ENCODE measurements around the gene TMEM120A.
A peak's percentile ranks its signal among the peaks of the same experiment; 100 is the strongest.

The TMEM120A gene

DNA sequence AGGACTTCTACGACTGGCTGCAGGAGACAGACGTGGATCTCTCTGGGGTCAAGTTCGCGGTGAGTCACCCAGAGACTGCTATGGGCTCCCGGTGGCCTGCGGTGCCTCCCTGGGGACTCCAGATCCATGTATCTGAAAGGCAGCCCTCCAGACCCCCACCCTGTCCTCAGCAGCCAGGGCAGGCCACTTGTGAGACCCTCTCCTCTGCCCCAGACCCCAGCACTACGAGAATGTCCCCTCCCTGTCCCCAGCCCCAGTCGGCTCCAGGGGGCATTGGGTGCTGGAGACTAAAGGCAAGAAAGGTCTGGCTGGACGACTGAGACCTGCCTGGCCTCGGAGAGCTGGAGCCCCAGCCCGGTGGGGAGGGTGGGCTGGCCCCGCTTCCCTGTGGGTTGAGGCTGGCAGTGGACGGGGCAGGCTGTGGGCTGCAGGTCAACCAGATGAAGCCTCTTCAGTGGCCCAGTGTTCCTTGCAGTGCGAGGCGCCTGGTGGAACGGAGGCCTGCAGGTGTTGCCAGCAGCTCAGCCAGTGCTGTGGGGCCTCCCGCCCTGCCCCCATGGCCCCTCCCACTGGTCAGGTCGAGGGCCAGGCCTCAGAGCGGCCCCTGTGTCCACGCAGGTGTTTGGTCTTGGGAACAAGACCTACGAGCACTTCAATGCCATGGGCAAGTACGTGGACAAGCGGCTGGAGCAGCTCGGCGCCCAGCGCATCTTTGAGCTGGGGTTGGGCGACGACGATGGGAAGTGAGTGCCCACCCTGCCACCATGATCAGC, 13.8 kb downstream of the TMEM120A start:
- DNase-seq: no peak

DNA sequence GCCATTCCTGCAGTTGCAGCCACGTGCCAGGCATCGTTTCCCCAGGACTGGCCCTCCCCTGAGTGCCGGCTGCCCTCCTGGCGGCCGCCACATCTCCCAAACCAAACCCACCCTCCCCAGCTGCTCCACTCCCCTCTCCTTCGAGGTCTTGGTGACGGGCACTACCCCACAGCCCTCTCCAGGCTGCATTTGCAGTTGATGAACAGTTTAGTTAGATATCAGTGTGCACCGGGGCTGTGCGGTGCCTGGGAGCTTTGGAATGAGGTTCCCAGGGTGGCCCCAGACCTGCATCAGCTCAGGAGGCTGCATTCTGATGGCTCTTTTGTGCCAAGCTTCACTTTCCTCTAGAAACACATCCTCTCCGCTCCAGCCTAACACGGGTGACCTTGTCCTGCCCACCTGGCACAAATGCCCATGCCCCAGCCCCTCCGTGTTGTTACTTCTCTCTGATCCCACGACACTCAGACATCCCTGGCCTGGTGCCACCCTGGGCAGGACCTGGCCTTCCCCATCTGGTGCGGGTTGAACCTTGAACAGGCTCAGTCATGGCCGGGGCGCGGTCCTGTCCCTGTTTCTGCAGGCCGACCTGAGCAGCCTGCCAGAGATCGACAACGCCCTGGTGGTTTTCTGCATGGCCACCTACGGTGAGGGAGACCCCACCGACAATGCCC, 14.5 kb downstream of the TMEM120A start:
- DNase-seq: no peak

DNA sequence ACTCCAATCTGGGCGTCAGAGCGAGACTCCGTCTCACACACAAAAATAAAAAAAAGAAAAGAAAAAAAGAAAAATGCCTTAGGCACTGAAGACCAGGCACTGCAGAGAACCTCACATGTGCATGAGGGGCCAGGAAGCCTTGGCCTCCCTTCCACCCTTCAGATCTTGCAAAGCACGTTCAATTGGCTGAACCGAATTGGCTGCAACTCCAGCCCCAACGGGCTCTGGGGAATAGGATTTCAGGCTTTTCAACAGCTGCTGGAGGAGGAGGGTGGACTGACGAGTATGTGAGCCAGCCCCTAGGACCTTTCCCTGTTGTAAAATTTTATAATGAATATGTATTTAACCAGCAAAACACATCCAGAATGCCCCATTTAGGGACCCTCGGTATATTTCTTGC, 16.7 kb downstream of the TMEM120A start:
- DNase-seq: no peak

- no peak for DNase-seq
These were observed 22.2 kb downstream of the TMEM120A start for GRCh38 chr7:75971961-75972763.

GRCh38 chr7:75971309-75971960, 23.0 kb downstream of the TMEM120A start:
- no peak for DNase-seq

GRCh38 chr7:75969704-75970498, 24.5 kb downstream of the TMEM120A start:
- DNase-seq: no peak

DNA sequence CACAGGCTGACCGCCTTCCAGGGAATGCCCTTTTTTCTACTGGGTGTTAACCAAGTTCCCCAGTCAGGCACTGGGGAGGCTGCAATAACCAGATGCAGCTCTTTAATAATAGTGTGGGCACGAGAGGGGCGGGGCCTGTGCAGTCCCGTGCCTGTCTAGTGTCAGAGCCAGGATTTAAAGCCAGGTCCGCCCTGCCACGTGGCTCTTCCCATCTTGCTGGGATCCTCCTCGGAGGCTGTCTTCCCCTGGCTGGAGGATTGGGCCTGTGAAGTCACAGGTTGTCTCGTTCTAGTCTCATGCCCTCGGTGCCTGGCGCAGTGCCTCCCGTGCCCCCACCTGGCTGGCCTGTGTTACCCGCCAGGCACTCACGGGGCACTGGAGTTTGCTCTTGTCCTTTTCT, 25.2 kb downstream of the TMEM120A start:
- no peak for DNase-seq

DNA sequence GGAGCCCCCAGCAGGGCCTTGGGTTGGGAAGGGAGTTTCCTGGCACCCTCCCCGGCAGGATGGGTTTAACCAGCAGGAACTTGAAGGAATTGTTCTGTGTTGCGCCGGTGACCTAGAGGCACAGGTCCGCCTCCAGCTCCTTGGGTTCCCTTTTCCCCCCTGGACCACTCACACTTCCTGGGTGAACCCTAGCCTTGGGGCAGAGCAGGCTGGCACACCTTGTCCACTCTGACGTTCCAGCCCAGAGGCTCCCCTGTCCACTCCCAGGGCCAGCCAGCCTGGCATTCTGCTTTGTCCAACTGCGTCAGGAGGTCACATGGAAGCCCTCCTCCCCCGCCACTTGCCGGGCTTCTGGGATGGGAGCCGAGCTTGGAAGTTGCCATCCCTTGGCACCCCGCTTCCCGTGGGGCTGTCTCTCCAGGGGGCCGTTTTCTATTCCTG, 25.8 kb downstream of the TMEM120A start:
- no peak for DNase-seq

DNA sequence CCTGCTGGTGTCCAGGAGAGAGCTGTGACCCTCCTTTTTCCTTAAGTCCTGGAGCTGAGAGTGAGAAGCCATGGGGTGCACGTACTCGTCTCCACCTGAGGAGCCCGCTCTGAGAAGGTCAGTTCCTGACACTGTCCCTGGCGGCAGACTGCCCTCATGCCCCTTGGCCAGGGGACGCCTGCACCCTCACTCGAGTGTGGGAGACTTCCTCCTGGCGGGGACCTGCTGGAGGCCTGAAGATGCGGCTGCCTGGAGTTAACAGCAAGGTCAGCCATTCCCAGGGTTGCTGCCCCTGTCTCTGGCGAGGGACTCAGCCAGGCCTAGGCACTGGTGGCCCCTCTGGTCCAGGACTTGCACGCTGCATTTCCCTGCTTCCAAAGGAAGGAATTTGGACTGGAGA, 26.4 kb downstream of the TMEM120A start:
- DNase-seq: no peak

GRCh38 chr7:75967487-75967997, 26.9 kb downstream of the TMEM120A start:
- no peak for DNase-seq

GRCh38 chr7:75967055-75967454, 27.3 kb downstream of the TMEM120A start:
- no peak for DNase-seq

- DNase-seq: peak; percentile 78
These were observed 28.0 kb downstream of the TMEM120A start for GRCh38 chr7:75966190-75966961.

GRCh38 chr7:75965617-75966016, 28.8 kb downstream of the TMEM120A start:
- DNase-seq: no peak

DNA sequence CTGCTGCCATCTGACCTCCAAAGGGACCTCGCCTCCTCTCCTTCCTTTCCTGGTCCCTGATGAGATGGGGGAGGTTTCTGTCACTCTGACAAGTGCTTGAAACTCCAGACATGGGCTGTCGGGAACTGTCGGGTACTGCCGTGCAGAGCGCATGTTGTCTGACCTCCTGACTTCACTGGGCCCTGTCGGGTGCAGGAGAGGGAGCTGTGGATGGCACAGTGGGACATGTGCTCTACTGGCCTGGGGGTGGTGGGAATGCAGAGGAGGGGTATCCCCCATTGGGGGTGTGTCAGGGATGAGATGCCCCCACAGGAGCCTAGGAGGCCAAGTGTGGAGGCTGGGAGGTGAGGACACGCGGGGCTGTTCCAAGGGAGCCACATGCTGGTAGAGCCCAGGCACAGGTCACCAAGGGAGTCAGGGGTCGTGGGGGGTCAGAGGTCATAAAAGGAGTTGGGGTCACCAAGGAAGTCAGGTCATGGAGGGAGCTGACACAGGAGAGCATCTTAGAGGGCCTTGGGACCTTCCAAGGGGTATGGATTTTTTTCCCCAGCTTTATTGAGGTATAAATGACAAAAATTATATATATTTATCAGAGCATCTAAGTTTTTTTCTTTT, 30.9 kb downstream of the TMEM120A start:
- no peak for DNase-seq

DNA sequence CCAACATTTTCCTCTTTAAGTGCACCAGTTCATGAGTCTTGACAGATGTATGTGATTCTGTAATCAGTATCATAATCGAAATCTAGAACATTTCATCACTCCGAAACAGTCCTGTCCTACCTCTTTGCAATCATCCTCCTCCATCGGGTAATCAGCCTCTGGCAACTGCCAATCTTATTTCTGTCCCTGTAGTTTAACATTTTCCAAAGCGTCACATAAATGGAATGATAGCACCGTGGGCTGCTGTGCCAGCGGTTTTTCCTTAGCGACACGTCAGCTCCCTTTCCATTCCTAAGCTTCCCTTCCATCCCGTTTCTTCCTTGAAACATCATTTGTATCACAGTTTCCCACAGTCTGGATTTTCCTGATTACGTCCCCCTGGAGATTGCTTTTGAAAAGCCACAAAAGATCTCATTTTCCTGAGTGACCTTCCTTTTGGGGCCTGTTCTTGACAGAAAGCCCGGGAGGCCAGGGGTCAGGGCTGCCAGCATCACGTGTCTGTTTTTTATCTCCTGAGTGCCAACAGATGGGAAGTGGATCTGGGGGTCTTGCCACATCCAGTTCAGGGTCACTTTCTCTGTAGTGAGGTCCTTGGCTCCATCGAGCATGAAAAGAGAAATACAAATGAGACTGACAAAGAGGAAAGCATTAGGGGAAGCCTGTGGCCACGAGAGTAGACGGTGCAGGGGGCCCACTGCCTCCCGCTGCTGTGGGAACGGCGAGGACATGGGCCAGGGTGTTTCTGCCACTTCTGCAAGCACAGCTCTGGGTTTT, 31.6 kb downstream of the TMEM120A start:
- DNase-seq: no peak

DNA sequence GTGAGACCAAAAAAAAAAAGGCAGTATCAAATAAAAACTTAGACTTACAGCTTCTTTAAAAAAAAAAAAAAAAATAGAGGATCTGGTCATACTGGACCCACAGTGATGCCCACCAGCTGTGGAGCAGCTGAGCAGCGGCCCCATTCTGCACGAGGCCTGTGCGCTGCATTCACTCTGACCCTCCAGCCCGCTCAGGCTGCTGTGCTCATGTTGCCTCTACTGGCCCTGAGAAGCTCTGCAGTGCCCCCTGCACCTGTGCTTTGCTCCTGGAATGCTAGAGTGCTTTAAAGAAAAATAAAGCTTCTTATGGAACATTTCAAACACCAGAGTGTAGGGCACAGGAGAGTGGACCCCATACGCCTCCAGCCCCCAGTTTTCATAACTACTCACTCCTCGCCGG, 33.2 kb downstream of the TMEM120A start:
- DNase-seq: no peak

DNA sequence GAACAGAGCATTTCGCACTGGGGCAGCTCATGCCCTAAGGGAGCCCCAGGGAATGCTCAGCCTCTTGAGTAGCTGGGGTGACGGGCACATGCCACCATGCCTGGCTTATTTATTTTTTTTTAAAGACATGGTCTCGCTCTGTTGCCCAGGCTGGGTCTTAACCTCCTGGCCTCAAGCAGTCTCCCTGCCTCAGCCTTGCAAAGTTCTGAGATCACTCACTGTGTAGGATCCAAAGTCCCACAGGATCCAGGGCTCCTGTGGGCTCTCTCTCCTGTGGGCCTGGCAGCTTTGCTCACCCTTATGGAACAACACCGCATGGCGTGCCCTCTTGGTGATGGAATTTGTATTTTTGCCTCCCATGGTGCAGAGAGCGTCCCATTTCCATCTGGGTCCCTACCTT, 34.0 kb downstream of the TMEM120A start:
- DNase-seq: no peak

DNA sequence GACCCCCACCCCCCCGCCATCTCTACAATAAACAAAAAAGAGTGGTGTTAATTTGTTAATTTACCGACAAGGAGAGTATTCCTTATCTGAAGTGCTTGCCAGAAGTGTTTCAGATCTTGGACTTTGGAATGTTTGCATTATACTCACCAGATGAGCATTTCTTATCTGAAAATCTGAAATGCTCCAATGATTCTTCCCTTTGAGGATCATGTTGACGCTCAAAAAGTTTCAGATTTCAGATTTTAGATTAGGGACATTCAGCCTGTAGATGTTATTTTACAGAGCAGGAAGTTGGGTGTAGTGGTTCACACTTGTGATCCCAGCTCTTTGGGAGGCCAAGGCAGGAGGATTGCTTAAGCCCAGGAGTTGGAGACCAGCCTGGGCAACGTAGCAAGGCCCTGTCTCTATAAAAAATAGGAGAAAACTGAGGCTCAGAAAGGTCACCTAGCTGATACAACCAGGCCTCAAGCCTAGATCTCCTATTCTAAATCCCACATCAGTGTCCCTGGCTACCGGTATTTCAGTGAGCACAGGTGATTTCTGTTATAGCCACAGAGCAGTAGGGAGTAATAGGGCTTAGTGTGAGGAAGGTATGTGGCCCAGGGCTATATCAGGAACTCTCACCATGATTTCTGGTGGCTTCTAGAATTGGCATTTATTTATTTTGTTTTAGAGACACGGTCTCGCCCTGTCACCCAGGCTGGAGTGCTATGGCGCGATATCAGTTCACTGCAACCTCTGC, 35.4 kb downstream of the TMEM120A start:
- DNase-seq: no peak

GRCh38 chr7:75957021-75957736, 37.2 kb downstream of the TMEM120A start:
- DNase-seq: no peak

Measured in NCI-H1105 treated with DMSO at 0.1 percent for 48 hours (cell line).